K562 (cell line): ENCODE data around the gene DOK7. TPM values are rescaled to one million over a fixed set of nuclear protein-coding genes. Genes with fewer than 3 reads are reported as not detected.

Experiments
- ATAC-seq: fragments of 200-7000 bp; cut with Tn5 transposase; 3 replicates; pipeline ENCODE4 v1.9.1; 2020; ENCODE audit warnings: moderate library complexity
- Bru-seq: library from RNA; stranded (reverse); fragments of 400-500 nt; gene quantifications from one replicate; lab custom pipeline; 2021; lab: Mats Ljungman, UMichigan
- BruChase-seq, 2 experiments: library from RNA; stranded (reverse); fragments of 400-500 nt; gene quantifications; one replicate each; lab custom pipeline; 2021; lab: Mats Ljungman, UMichigan
- BruUV-seq: library from RNA; stranded (reverse); fragments of 400-500 nt; replicated peaks from 2 replicates; lab custom pipeline; 2021; lab: Mats Ljungman, UMichigan
- CTCF ChIA-PET: fragments of 300-600 bp; formaldehyde crosslinking; extraction: SDS; loops from one replicate; lab custom pipeline; 2021; ENCODE audit warnings: low intra/inter-chr PET ratio; lab: Yijun Ruan, JAX
- POLR2A ChIA-PET: fragments of 300-600, 350-650 bp; sonication (Branson Sonifier 250); formaldehyde crosslinking; extraction: SDS; loops from one replicate; lab custom pipeline; 2021; ENCODE audit warnings: antibody characterized with exemption, inconsistent platforms; lab: Yijun Ruan, JAX
- DNase-seq, 4 experiments: peaks; one replicate each; pipeline versions ENCODE4 v3.0.0 to v3.0.0-alpha.2; 2011 to 2018; ENCODE audit warnings: low spot score in 3 of 4, mixed read lengths in 3 of 4; ENCODE audit errors: extremely low read depth in 1 of 4
- FAIRE-seq: peaks from 2 replicates; lab custom pipeline; 2011; peaks lifted over from hg19 to GRCh38; lab: Jason Lieb, UNC
- H2AFZ ChIP-seq: 2 replicates; pipeline ENCODE4 v1.6.0; 2011; ENCODE audit warnings: low read depth, low read length, control low read depth, inconsistent platforms
- H3K27ac ChIP-seq: fragments of 200-600 bp; 3 replicates; pipeline ENCODE4 v1.8.0; 2011; ENCODE audit warnings: low read depth, mild to moderate bottlenecking, control low read depth, inconsistent platforms, low read length, moderate library complexity, mixed read lengths; ENCODE audit errors: extremely low read depth
- H3K27me3 ChIP-seq, 2 experiments: fragments of 300-600 bp in 1 of 2; 2 replicates in 1 of 2; 3 replicates in 1 of 2; pipeline versions ENCODE4 v1.6.0 to v1.8.0; 2011; ENCODE audit warnings: inconsistent platforms in 2 of 2, low read length in 2 of 2, mild to moderate bottlenecking in 1 of 2, mixed read lengths in 1 of 2, moderate library complexity in 1 of 2; ENCODE audit not compliant: control insufficient read depth in 2 of 2, insufficient read depth in 2 of 2
- H3K36me3 ChIP-seq: fragments of 300-600 bp; 3 replicates; pipeline ENCODE4 v1.8.0; 2011; ENCODE audit warnings: mild to moderate bottlenecking, low read length, inconsistent platforms; ENCODE audit not compliant: control insufficient read depth, insufficient read depth
- H3K4me1 ChIP-seq, 2 experiments: fragments of 200-600 bp in 1 of 2; replicated peaks in 1 of 2; 2 replicates in 1 of 2; 3 replicates in 1 of 2; pipeline versions ENCODE4 v1.5.1 to v1.8.0; 2011; ENCODE audit warnings: inconsistent platforms in 2 of 2, low read length in 2 of 2, mild to moderate bottlenecking in 1 of 2, mixed read lengths in 1 of 2, moderate library complexity in 1 of 2; ENCODE audit not compliant: control insufficient read depth in 2 of 2, insufficient read depth in 2 of 2
- H3K4me2 ChIP-seq: 2 replicates; pipeline ENCODE4 v1.6.1; 2011; ENCODE audit warnings: low read length, control low read depth, inconsistent platforms, mixed read lengths; ENCODE audit not compliant: insufficient read depth
- H3K4me3 ChIP-seq: fragments of 200-600 bp; sonication (generic), shearing (Covaris generic); 2 replicates; pipeline ENCODE4 v1.5.1; 2016; ENCODE audit warnings: control low read depth, inconsistent platforms
- H3K79me2 ChIP-seq: fragments of 200-600 bp; 3 replicates; pipeline ENCODE4 v1.8.0; 2011; ENCODE audit warnings: low read length, inconsistent platforms; ENCODE audit not compliant: control insufficient read depth, insufficient read depth
- H3K9ac ChIP-seq, 2 experiments: 2 replicates each; pipeline versions ENCODE4 v1.6.0 to v1.6.1; 2011; ENCODE audit warnings: low read depth in 2 of 2, low read length in 2 of 2, control low read depth in 1 of 2, inconsistent platforms in 1 of 2, mild to moderate bottlenecking in 1 of 2, mixed read lengths in 1 of 2; ENCODE audit not compliant: insufficient read depth in 1 of 2
- H3K9me1 ChIP-seq: one replicate; pipeline ENCODE4 v1.6.0; 2011; ENCODE audit warnings: inconsistent platforms, mild to moderate bottlenecking, low read length, moderate library complexity; ENCODE audit not compliant: control insufficient read depth, insufficient read depth
- H3K9me3 ChIP-seq: replicated peaks from 2 replicates; pipeline ENCODE4 v1.5.1; 2011; ENCODE audit warnings: low read depth, low read length, inconsistent platforms; ENCODE audit not compliant: control insufficient read depth, insufficient read depth
- H4K20me1 ChIP-seq: replicated peaks from 2 replicates; pipeline ENCODE4 v1.6.1; 2011; ENCODE audit warnings: low read length, inconsistent platforms, mixed read lengths; ENCODE audit not compliant: control insufficient read depth, insufficient read depth
- FUS ChIP-seq: fragments of 200-400 bp; formaldehyde crosslinking; optimal IDR thresholded peaks from 2 replicates; pipeline ENCODE3; 2017; ENCODE audit warnings: low read depth, low read length
- PBX2 ChIP-seq, 2 experiments: IDR thresholded peaks in 1 of 2; conservative IDR thresholded peaks in 1 of 2; 2 replicates each; pipeline ENCODE4 v1.6.1; 2016; ENCODE audit warnings: low read depth in 2 of 2, mild to moderate bottlenecking in 1 of 2, missing compliant biosample characterization in 1 of 2, missing genetic modification characterization in 1 of 2, moderate library complexity in 1 of 2
- SMARCC2 ChIP-seq: fragments of 450-650 bp; IDR thresholded peaks from 2 replicates; pipeline ENCODE4 v1.6.1; 2017; ENCODE audit warnings: antibody characterized with exemption, moderate library complexity, mild to moderate bottlenecking, low read depth
- VEZF1 ChIP-seq: fragments of 200-800 bp; sonication (Bioruptor generic); IDR thresholded peaks from 2 replicates; pipeline ENCODE4 v1.6.1; 2017; ENCODE audit warnings: missing genetic modification characterization, missing compliant biosample characterization
- ZC3H8 ChIP-seq: fragments of 450-650 bp; IDR thresholded peaks from 2 replicates; pipeline ENCODE4 v1.6.1; 2017
- ZNF79 ChIP-seq: fragments of 250-450 bp; sonication (Bioruptor Pico); IDR thresholded peaks from 2 replicates; pipeline ENCODE4 v1.4.0; 2020; ENCODE audit warnings: low read depth, mild to moderate bottlenecking, moderate library complexity
- WGBS: fragments of 100-300 bp; shearing (Covaris generic); methylation state at CpG from one replicate; pipeline ENCODE4 v1.1.6; 2016; ENCODE audit warnings: low coverage, mixed read lengths; ENCODE audit not compliant: insufficient coverage; ENCODE audit errors: missing lambda C conversion rate; 5-methylcytosine and 5-hydroxymethylcytosine counted together
- in situ Hi-C: fragments of 300-500 bp; cut with MboI; formaldehyde crosslinking; loops from 4 replicates; pipeline ENCODE4 v1.15.0; 2018; ENCODE audit warnings: inconsistent platforms, mixed read lengths
- intact Hi-C: fragments of 100-400 bp; cut with micrococcal nuclease; formaldehyde crosslinking; loops from 2 replicates; pipeline ENCODE4 v1.14.2; 2022
- long read RNA-seq, 3 experiments: library from polyadenylated mRNA in 2 of 3; library from RNA in 1 of 3; unstranded in 2 of 3; stranded (forward) in 1 of 3; transcript quantifications; one replicate each; pipeline ENCODE4 v2.0.0, GENCODE V29; 2019 to 2022
- polyA minus RNA-seq, 3 experiments: library from RNA; depleted of rRNA, polyadenylated mRNA; stranded (reverse); fragments of >200 nt; gene quantifications; 2 replicates each; pipeline ENCODE4 v1.2.3, GENCODE V29; 2011
- polyA plus RNA-seq, 8 experiments: library from polyadenylated mRNA; depleted of rRNA in 4 of 8; stranded (reverse) in 5 of 8; unstranded in 3 of 8; fragments of >200 nt; fragmentation: Nextera tagmentation in 2 of 8; fragmentation: Illumina TruSeq in 1 of 8; extraction: Ambion mirVana in 2 of 8; extraction: Trizol in 1 of 8; gene quantifications; 2 replicates each; pipeline versions ENCODE4 v1.2.1 to v1.2.3, GENCODE V29; 2011 to 2014; ENCODE audit warnings: inconsistent platforms in 1 of 8, missing spikeins in 1 of 8
- total RNA-seq, 7 experiments: library from RNA; depleted of rRNA in 6 of 7; stranded (reverse); fragments of >200 nt in 6 of 7; fragmentation: Illumina TruSeq in 2 of 7; extraction: Trizol in 2 of 7; gene quantifications; 2 replicates each; pipeline versions ENCODE4 v1.2.1 to v1.2.3, GENCODE V29; 2011 to 2021; ENCODE audit warnings: low replicate concordance in 1 of 7

The DOK7 gene
- not detected in 2 replicates for total RNA-seq (2011; cell fraction: chromatin; rRNA removed; ENCODE audit: low replicate concordance)
- not detected in 2 replicates for total RNA-seq (2011; cell fraction: nucleolus; rRNA removed)
- total RNA-seq (2011; cell fraction: nucleoplasm; rRNA removed) = not detected in 2 replicates
- total RNA-seq (2014; rRNA removed) = not detected in 2 replicates
- not detected in 2 replicates for total RNA-seq (2014; rRNA removed; fragmentation: Illumina TruSeq; extraction: Trizol)
- not detected in 2 replicates for total RNA-seq (2015; rRNA removed; fragmentation: Illumina TruSeq; extraction: Trizol)
- total RNA-seq (2021) = not detected in 2 replicates
- polyA plus RNA-seq (2011; rRNA removed) = not detected in 2 replicates
- polyA plus RNA-seq (2011; cell fraction: cytosol; rRNA removed) = not detected in 2 replicates
- not detected in 2 replicates for polyA plus RNA-seq (2011; cell fraction: nucleus; rRNA removed)
- polyA plus RNA-seq (2012) = not detected in 2 replicates
- polyA plus RNA-seq (2014; fragmentation: Illumina TruSeq; extraction: Trizol) = not detected in 2 replicates
- not detected for polyA plus RNA-seq (2014; fragmentation: Nextera tagmentation; extraction: Ambion mirVana)
- polyA plus RNA-seq (2014; rRNA removed) = not detected in 2 replicates
- not detected in 2 replicates for polyA minus RNA-seq (2011; rRNA and poly(A)+ RNA removed)
- not detected in 2 replicates for polyA minus RNA-seq (2011; cell fraction: cytosol; rRNA and poly(A)+ RNA removed)
- not detected in 2 replicates for polyA minus RNA-seq (2011; cell fraction: nucleus; rRNA and poly(A)+ RNA removed)
- Bru-seq, nascent RNA = percentile 3 among the genes with signal in this experiment
- percentile 3 among the genes with signal in this experiment for BruChase-seq, experiment 1, labeled RNA remaining after a 2-hour chase
- BruChase-seq, experiment 2, labeled RNA remaining after a 6-hour chase = not detected
- long read RNA-seq, experiment 1, partial matches to known transcripts = 0 of 1 reads
- long read RNA-seq, experiment 1, other reads (novel, unspliced or antisense) = 1 of 1 reads
- long read RNA-seq, experiment 2 = 0 reads
- long read RNA-seq, experiment 3 = 0 reads

GRCh38 chr4:3462790-3463415 lies at the start of gene DOK7:
TSS of gene DOK7 (plus strand) at chr4:3463306. CDS start at chr4:3463376, 70 bp downstream.
- intact Hi-C loops = no loop called here
- TF ChIP-seq ZNF79 (CRISPR knock-in tag) (no peak), PBX2 (CRISPR knock-in tag; IDR thresholded peaks at IDR 0.05; ENCODE audit: low read depth) (no peak), PBX2 (tag; conservative IDR thresholded peaks at IDR 0.05; ENCODE audit: low read depth) (no peak), ZC3H8 (no peak), FUS (no peak), VEZF1 (CRISPR knock-in tag) (peak; percentile 18; the same call in 1 of the 2 replicates), SMARCC2 (no peak)
- TF ChIP-seq, all 486 proteins: peak for 1
- no peak within 1 kb of the TSS for H3K27ac ChIP-seq
- H3K36me3 ChIP-seq = no peaks in the 10 kb centered on the region
- H4K20me1 ChIP-seq = peaks cover 12% of the 10 kb centered on the region; the same call in 1 of the 2 replicates
- H3K9me3 ChIP-seq = no peaks in the 10 kb centered on the region; the same call in 1 of the 2 replicates
- DNase-seq (peak in 3 of 4 experiments; percentile 29 to 85 (median 81)), FAIRE-seq (no peak), ATAC-seq (peak; percentile 80)
- no peak within 1 kb of the TSS for H3K4me2 ChIP-seq
- H3K9me1 ChIP-seq = peaks cover 2% of the 10 kb centered on the region
- in situ Hi-C loops = no loop called here
- no peaks in the 10 kb centered on the region for H3K79me2 ChIP-seq
- no peak within 1 kb of the TSS for H3K4me3 ChIP-seq
- ChIA-PET CTCF (no interaction called here), POLR2A (interaction anchor here (1.3 kb wide), 1 partner anchor 327 kb away, joined by 4 read pairs; no protein-coding TSS in a partner anchor)
- peaks cover 0 to 34% of the 10 kb centered on the region in 2 experiments; a peak in 2 of 5 replicates for H3K4me1 ChIP-seq
- H2AFZ ChIP-seq = no peak within 1 kb of the TSS
- peaks cover 29 to 65% of the 10 kb centered on the region in 2 experiments for H3K27me3 ChIP-seq
- 2% methylated on average over 13 of the region's 44 CpGs for WGBS
- no TSS peak for BruUV-seq
- H3K9ac ChIP-seq = no peak within 1 kb of the TSS; a peak in 1 of 4 replicates
